Breast epithelium (tissue), 4 donors: ENCODE measurements around the gene ZC3H14. TPM values are rescaled to one million over a fixed set of nuclear protein-coding genes. Genes with fewer than 3 reads are reported as not detected.

Source experiments
- DNase-seq, 2 donors: peaks; one replicate each; pipeline ENCODE4 v3.0.0-alpha.2; 2019; ENCODE audit warnings: low spot score in 2 of 2
- H3K27ac ChIP-seq, 2 donors: fragments of 200-600 bp; sonication (generic) in 1 of 2; one replicate each; pipeline ENCODE4 v1.5.1; 2016 to 2019; ENCODE audit warnings: mild to moderate bottlenecking in 1 of 2
- H3K27me3 ChIP-seq, 2 donors: fragments of 200-600 bp; sonication (generic) in 1 of 2; one replicate each; pipeline versions ENCODE4 v1.5.1 to v1.6.0; 2017 to 2019; ENCODE audit warnings: control low read depth in 1 of 2, mild to moderate bottlenecking in 1 of 2
- H3K36me3 ChIP-seq: fragments of 200-600 bp; one replicate; pipeline ENCODE4 v1.5.1; 2019
- H3K4me1 ChIP-seq, 2 donors: fragments of 200-600 bp; sonication (generic); one replicate each; pipeline ENCODE4 v1.5.1; 2016 to 2019; ENCODE audit warnings: control low read depth in 1 of 2
- H3K4me3 ChIP-seq, 3 donors: fragments of 200-600 bp; sonication (generic); 1 replicate in 2 of 3; 2 replicates in 1 of 3; pipeline ENCODE4 v1.5.1; 2016 to 2019; ENCODE audit warnings: mild to moderate bottlenecking in 3 of 3, moderate library complexity in 2 of 3
- H3K9me3 ChIP-seq, 2 donors: fragments of 200-600 bp; sonication (generic) in 1 of 2; one replicate each; pipeline ENCODE4 v1.5.1; 2016 to 2019; ENCODE audit warnings: control low read depth in 1 of 2
- POLR2A ChIP-seq: fragments of 450-650 bp; IDR thresholded peaks from one replicate; pipeline ENCODE4 v1.6.1; 2016; ENCODE audit warnings: antibody characterized with exemption, mild to moderate bottlenecking, moderate library complexity
- POLR2AphosphoS5 ChIP-seq, 3 donors: sonication (generic); formaldehyde crosslinking; IDR thresholded peaks; one replicate each; pipeline ENCODE4 v1.6.1; 2017; ENCODE audit warnings: antibody characterized with exemption in 3 of 3
- intact Hi-C: fragments of 100-400 bp; cut with DNase I; formaldehyde crosslinking; loops from one replicate; pipeline ENCODE4 v1.15.1; 2023; ENCODE audit warnings: low total_unique reads
- total RNA-seq, 3 donors: library from RNA; depleted of rRNA; stranded (reverse); fragments of >200 nt; gene quantifications; one replicate each; pipeline ENCODE4 v1.1.0, GENCODE V29; 2016
- TF ChIP-seq, protein P1 (sequence below), 3 donors: fragments of 450-650 bp; IDR thresholded peaks; one replicate each; pipeline ENCODE4 v1.5.1; 2016 to 2017; ENCODE audit warnings: antibody characterized with exemption in 3 of 3, mild to moderate bottlenecking in 3 of 3, moderate library complexity in 3 of 3

The ZC3H14 gene
- total RNA-seq, 3 donors from 2014 or later = 75.7 to 102 (median 76.7) TPM

GRCh38 chr14:88616697-88617096 is 53.9 kb downstream of the ZC3H14 start:
- H3K27me3 ChIP-seq = no peaks in the 10 kb centered on the region
- no peak for DNase-seq
- no peak overlapping the region for H3K27ac ChIP-seq
- no peak overlapping the region for H3K4me3 ChIP-seq
- H3K9me3 ChIP-seq = no peaks in the 10 kb centered on the region
- TF ChIP-seq POLR2A = no peak
- TF ChIP-seq, protein P1, sequence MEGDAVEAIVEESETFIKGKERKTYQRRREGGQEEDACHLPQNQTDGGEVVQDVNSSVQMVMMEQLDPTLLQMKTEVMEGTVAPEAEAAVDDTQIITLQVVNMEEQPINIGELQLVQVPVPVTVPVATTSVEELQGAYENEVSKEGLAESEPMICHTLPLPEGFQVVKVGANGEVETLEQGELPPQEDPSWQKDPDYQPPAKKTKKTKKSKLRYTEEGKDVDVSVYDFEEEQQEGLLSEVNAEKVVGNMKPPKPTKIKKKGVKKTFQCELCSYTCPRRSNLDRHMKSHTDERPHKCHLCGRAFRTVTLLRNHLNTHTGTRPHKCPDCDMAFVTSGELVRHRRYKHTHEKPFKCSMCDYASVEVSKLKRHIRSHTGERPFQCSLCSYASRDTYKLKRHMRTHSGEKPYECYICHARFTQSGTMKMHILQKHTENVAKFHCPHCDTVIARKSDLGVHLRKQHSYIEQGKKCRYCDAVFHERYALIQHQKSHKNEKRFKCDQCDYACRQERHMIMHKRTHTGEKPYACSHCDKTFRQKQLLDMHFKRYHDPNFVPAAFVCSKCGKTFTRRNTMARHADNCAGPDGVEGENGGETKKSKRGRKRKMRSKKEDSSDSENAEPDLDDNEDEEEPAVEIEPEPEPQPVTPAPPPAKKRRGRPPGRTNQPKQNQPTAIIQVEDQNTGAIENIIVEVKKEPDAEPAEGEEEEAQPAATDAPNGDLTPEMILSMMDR (IDR thresholded peaks at IDR 0.05) = no peak
- intact Hi-C loops = no loop called here
- no peaks in the 10 kb centered on the region for H3K4me1 ChIP-seq
- no peaks in the 10 kb centered on the region for H3K36me3 ChIP-seq

GRCh38 chr14:88617479-88617878 is 54.6 kb downstream of the ZC3H14 start:
- Histone ChIP-seq H3K36me3 (no peaks in the 10 kb centered on the region), H3K27me3 (no peaks in the 10 kb centered on the region), H3K9me3 (no peaks in the 10 kb centered on the region), H3K4me1 (no peaks in the 10 kb centered on the region), H3K4me3 (no peak overlapping the region), H3K27ac (no peak overlapping the region)
- DNase-seq = no peak
- TF ChIP-seq POLR2AphosphoS5 (IDR thresholded peaks at IDR 0.05) (no peak), POLR2A (no peak)
- TF ChIP-seq, protein P1 (IDR thresholded peaks at IDR 0.05) = no peak
- intact Hi-C loops = no loop called here

GRCh38 chr14:88618476-88618875 is 55.6 kb downstream of the ZC3H14 start:
- Histone ChIP-seq H3K4me3 (no peak overlapping the region), H3K36me3 (no peaks in the 10 kb centered on the region), H3K27me3 (no peaks in the 10 kb centered on the region), H3K4me1 (no peaks in the 10 kb centered on the region), H3K27ac (no peak overlapping the region), H3K9me3 (no peaks in the 10 kb centered on the region)
- no peak for DNase-seq
- TF ChIP-seq POLR2A (no peak), POLR2AphosphoS5 (IDR thresholded peaks at IDR 0.05) (no peak)
- TF ChIP-seq, protein P1 (IDR thresholded peaks at IDR 0.05) = no peak
- intact Hi-C loops = no loop called here

GRCh38 chr14:88621100-88621499 is 58.3 kb downstream of the ZC3H14 start:
- intact Hi-C loops = no loop called here
- no peaks in the 10 kb centered on the region for H3K36me3 ChIP-seq
- no peak for DNase-seq
- H3K4me1 ChIP-seq = no peaks in the 10 kb centered on the region
- H3K27me3 ChIP-seq = no peaks in the 10 kb centered on the region
- no peak overlapping the region for H3K27ac ChIP-seq
- no peaks in the 10 kb centered on the region for H3K9me3 ChIP-seq
- no peak overlapping the region for H3K4me3 ChIP-seq
- TF ChIP-seq POLR2AphosphoS5 (IDR thresholded peaks at IDR 0.05) (no peak), POLR2A (no peak)
- TF ChIP-seq, protein P1 (IDR thresholded peaks at IDR 0.05) = no peak

DNA sequence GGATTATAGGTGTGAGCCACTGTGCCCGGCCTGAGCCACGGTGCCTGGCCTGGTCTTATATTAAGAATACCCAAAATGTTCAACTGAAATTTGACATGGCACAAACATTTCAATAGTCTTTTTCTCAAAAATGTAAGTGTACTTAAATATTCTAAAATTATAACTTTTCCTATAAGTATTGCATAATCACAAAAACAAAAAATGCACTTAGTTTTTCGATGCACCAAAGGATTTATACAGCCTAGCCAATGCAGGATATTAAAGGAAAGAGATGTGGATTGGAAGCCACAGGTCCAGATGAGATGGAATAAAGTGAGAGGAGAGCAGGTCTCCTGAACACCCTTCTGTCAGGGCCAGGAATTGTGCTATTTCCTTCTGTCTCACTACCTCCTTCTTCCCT is 62.8 kb downstream of the ZC3H14 start:
- Histone ChIP-seq H3K9me3 (no peaks in the 10 kb centered on the region), H3K36me3 (no peaks in the 10 kb centered on the region), H3K4me1 (no peaks in the 10 kb centered on the region), H3K4me3 (no peak overlapping the region), H3K27ac (no peak overlapping the region), H3K27me3 (no peaks in the 10 kb centered on the region)
- no peak for DNase-seq
- intact Hi-C loops = no loop called here
- TF ChIP-seq, protein P1 (IDR thresholded peaks at IDR 0.05) = no peak
- TF ChIP-seq POLR2A (no peak), POLR2AphosphoS5 (IDR thresholded peaks at IDR 0.05) (no peak)
